DOHH2 (cell line): ENCODE results near the gene HLA-DMA.

Experiments
- H3F3A ChIP-seq: fragments of 200-600 bp; sonication (generic), shearing (Covaris generic); 2 replicates; pipeline ENCODE4 v1.6.0; 2016; ENCODE audit warnings: antibody characterized with exemption, mild to moderate bottlenecking; ENCODE audit not compliant: control insufficient read depth, insufficient read depth
- H3K27ac ChIP-seq: fragments of 200-600 bp; sonication (generic); 2 replicates; pipeline ENCODE4 v1.5.1; 2014; ENCODE audit warnings: low read depth, mild to moderate bottlenecking, low read length, moderate library complexity
- H3K27me3 ChIP-seq: fragments of 200-600 bp; sonication (generic); 2 replicates; pipeline ENCODE4 v1.6.1; 2014; ENCODE audit warnings: mild to moderate bottlenecking, low read length, mixed read lengths; ENCODE audit not compliant: control insufficient read depth
- H3K36me3 ChIP-seq: fragments of 200-600 bp; sonication (generic); 2 replicates; pipeline ENCODE4 v1.6.1; 2014; ENCODE audit warnings: mild to moderate bottlenecking, low read length, moderate library complexity, mixed read lengths; ENCODE audit not compliant: control insufficient read depth
- H3K4me1 ChIP-seq: fragments of 200-600 bp; sonication (generic); 2 replicates; pipeline ENCODE4 v1.6.1; 2014; ENCODE audit warnings: mild to moderate bottlenecking, low read length, mixed read lengths; ENCODE audit not compliant: control insufficient read depth
- H3K4me2 ChIP-seq: fragments of 200-600 bp; sonication (generic); 2 replicates; pipeline ENCODE4 v1.6.0; 2014; ENCODE audit warnings: mild to moderate bottlenecking, low read length, moderate library complexity
- H3K4me3 ChIP-seq: fragments of 200-600 bp; sonication (generic); 2 replicates; pipeline ENCODE4 v1.5.1; 2014; ENCODE audit warnings: mild to moderate bottlenecking, low read length, mixed read lengths
- H3K79me2 ChIP-seq: fragments of 200-600 bp; sonication (generic); 2 replicates; pipeline ENCODE4 v1.6.1; 2014; ENCODE audit warnings: mild to moderate bottlenecking, low read length, mixed read lengths; ENCODE audit not compliant: control insufficient read depth
- H3K9me2 ChIP-seq: fragments of 200-600 bp; sonication (generic); replicated peaks from 2 replicates; pipeline ENCODE4 v1.6.1; 2014; ENCODE audit warnings: mild to moderate bottlenecking, low read length, mixed read lengths; ENCODE audit not compliant: control insufficient read depth
- H3K9me3 ChIP-seq: fragments of 200-600 bp; sonication (generic); 2 replicates; pipeline ENCODE4 v1.6.1; 2014; ENCODE audit warnings: antibody characterized with exemption, low read length, mixed read lengths; ENCODE audit not compliant: control insufficient read depth, insufficient read depth
- H4K20me1 ChIP-seq: fragments of 200-600 bp; sonication (generic); 2 replicates; pipeline ENCODE4 v1.6.0; 2014; ENCODE audit warnings: low read depth, mild to moderate bottlenecking, antibody characterized with exemption, low read length, moderate library complexity; ENCODE audit not compliant: control insufficient read depth, insufficient read depth
- EZH2phosphoT487 ChIP-seq: fragments of 200-600 bp; sonication (generic); IDR thresholded peaks from 2 replicates; pipeline ENCODE4 v1.6.1; 2017; ENCODE audit warnings: borderline replicate concordance, mild to moderate bottlenecking, antibody characterized with exemption, low read length, moderate library complexity, mixed read lengths
- TF ChIP-seq, protein P1 (sequence below): fragments of 200-600 bp; sonication (generic); IDR thresholded peaks from one replicate; pipeline ENCODE4 v1.5.1; 2014; ENCODE audit warnings: antibody characterized with exemption, mild to moderate bottlenecking, low read depth, low read length; ENCODE audit not compliant: poor library complexity, severe bottlenecking

Gene HLA-DMA

DNA sequence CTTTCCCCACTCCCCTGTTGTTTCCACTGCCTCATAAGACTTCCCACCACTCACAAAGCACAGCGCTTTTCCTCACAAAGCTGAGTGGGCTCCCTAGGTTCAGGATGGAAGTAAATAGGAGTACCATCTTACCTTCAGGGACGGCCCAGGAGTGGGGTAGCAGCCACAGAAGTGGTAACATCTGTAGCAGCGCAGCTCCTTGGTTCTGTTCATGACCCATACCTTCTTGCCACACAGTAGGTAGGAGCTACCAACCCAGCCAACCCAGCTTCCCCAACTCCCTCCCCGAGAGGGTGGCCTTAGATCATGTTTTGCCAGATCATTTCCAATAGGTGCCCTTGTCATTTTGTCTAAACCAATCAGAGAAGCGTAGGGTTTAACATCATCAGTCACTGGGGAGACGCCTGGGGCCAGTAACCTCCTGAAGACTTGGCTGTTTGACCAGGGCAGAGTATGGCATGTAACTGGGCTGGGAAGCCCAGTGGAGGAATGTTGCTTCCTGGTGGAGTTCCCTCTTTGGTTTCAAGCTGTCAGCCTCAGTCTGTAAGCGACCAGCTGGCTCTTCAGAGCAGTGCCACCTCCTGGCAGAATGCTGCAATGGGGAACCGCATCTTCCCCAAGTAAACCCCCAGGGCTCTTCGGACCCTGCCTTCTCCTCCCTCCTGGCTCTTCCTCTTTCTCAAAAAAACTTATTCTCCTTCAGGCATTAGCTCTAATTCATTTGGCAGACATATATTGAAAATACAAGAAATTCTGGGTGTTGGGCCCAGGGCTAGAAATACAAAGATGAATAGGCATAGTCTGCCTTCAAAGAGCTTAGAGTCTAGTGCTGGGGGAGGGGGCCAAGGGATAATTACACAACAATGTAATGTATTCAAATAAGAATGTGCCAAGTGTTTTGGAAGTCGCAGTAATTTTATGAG, at the start of gene HLA-DMA:
TSS of gene HLA-DMA (minus strand) at position 281 of the 923 bp plus-strand sequence. CDS start at position 220, 61 bp downstream.
- Histone ChIP-seq H3K4me2 (peak within 1 kb of the TSS; percentile 90), H3K36me3 (peaks cover 24% of the 10 kb centered on the region), H3K27ac (peak within 1 kb of the TSS; percentile 84), H3K79me2 (peaks cover 50% of the 10 kb centered on the region), H3K4me1 (peaks cover 84% of the 10 kb centered on the region), H3K27me3 (no peaks in the 10 kb centered on the region), H3K9me2 (no peaks in the 10 kb centered on the region), H4K20me1 (no peaks in the 10 kb centered on the region), H3K4me3 (peak within 1 kb of the TSS; percentile 86), H3F3A (peaks cover 25% of the 10 kb centered on the region), H3K9me3 (no peaks in the 10 kb centered on the region)
- no peak for TF ChIP-seq EZH2phosphoT487
- TF ChIP-seq, protein P1, sequence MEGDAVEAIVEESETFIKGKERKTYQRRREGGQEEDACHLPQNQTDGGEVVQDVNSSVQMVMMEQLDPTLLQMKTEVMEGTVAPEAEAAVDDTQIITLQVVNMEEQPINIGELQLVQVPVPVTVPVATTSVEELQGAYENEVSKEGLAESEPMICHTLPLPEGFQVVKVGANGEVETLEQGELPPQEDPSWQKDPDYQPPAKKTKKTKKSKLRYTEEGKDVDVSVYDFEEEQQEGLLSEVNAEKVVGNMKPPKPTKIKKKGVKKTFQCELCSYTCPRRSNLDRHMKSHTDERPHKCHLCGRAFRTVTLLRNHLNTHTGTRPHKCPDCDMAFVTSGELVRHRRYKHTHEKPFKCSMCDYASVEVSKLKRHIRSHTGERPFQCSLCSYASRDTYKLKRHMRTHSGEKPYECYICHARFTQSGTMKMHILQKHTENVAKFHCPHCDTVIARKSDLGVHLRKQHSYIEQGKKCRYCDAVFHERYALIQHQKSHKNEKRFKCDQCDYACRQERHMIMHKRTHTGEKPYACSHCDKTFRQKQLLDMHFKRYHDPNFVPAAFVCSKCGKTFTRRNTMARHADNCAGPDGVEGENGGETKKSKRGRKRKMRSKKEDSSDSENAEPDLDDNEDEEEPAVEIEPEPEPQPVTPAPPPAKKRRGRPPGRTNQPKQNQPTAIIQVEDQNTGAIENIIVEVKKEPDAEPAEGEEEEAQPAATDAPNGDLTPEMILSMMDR = peak; percentile 94

DNA sequence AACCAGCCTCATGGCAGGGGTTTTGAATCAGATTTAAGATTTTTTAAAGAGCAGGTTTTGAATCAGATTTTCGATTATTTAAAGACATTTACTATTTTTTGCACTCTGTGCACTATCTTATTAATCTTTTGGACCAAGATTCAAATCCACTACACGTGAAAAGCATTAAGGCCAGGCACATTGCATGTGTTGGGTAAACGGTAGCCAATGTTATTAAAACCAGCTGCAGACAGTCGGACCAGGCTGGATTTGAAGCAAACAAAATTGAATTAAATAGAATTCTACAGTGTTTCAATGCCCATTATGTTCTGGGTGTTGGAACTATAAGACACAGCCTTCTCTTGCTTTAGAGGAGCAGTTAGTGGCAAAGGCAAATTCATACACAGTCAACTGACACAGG, 48.8 kb upstream of the HLA-DMA start:
- no peaks in the 10 kb centered on the region; the same call in 1 of the 2 replicates for H3K36me3 ChIP-seq
- H3K9me3 ChIP-seq = no peaks in the 10 kb centered on the region
- H3K4me1 ChIP-seq = peaks cover 12% of the 10 kb centered on the region
- no peak overlapping the region for H3K4me2 ChIP-seq
- H3K27me3 ChIP-seq = no peaks in the 10 kb centered on the region
- H3K9me2 ChIP-seq = no peaks in the 10 kb centered on the region
- no peak overlapping the region for H3K4me3 ChIP-seq
- H3K79me2 ChIP-seq = no peaks in the 10 kb centered on the region
- H3K27ac ChIP-seq = no peak overlapping the region
- no peaks in the 10 kb centered on the region; the same call in 1 of the 2 replicates for H3F3A ChIP-seq
- H4K20me1 ChIP-seq = no peaks in the 10 kb centered on the region
- TF ChIP-seq, protein P1 = no peak
- no peak for TF ChIP-seq EZH2phosphoT487

DNA sequence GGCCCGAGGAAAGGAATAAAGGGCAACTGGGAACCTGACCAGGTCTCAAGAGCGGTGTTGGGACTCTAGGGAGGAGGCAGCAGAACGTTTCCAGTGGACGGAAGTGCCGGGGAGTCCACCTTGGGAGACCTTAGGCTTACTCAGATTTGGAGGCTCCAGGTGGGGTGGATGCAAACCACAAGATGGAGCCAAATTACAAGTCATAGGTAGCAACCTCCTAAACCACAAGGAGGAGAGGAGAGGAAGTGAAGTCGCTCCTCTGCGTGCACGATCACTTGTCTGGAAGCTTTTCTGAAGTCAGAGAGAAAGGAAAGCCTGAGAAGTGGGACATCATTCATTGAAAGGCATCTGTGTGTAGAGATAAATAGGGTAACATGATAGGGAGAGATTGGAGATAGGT, 47.2 kb upstream of the HLA-DMA start:
- Histone ChIP-seq H3K4me3 (peak overlapping the region; percentile 28), H3F3A (no peaks in the 10 kb centered on the region; the same call in 1 of the 2 replicates), H3K27ac (no peak overlapping the region), H3K9me3 (no peaks in the 10 kb centered on the region), H3K9me2 (no peaks in the 10 kb centered on the region), H3K27me3 (peaks cover 8% of the 10 kb centered on the region; the same call in 1 of the 2 replicates), H3K4me2 (peak overlapping the region; percentile 53), H3K79me2 (no peaks in the 10 kb centered on the region), H3K4me1 (peaks cover 12% of the 10 kb centered on the region), H4K20me1 (no peaks in the 10 kb centered on the region), H3K36me3 (no peaks in the 10 kb centered on the region)
- no peak for TF ChIP-seq EZH2phosphoT487
- TF ChIP-seq, protein P1 = peak; percentile 70
